HEK293T (cell line): ENCODE measurements around the gene CDCP1.

Experiments
- CTCF ChIA-PET: fragments of 350-600 bp; formaldehyde crosslinking; extraction: SDS; loops from one replicate; lab custom pipeline; 2021; ENCODE audit warnings: antibody characterized with exemption, inconsistent platforms; lab: Yijun Ruan, JAX
- POLR2A ChIA-PET: fragments of 350-600 bp; formaldehyde crosslinking; extraction: SDS; loops from one replicate; lab custom pipeline; 2020; ENCODE audit warnings: antibody characterized with exemption, inconsistent platforms; lab: Yijun Ruan, JAX
- DNase-seq: peaks from one replicate; pipeline ENCODE4 v3.0.0; 2012; ENCODE audit warnings: mixed read lengths; ENCODE audit errors: extremely low spot score
- ARNT ChIP-seq: fragments of 450-650 bp; IDR thresholded peaks from 2 replicates; pipeline ENCODE4 v1.6.1; 2017; ENCODE audit warnings: mild to moderate bottlenecking
- BHLHE40 ChIP-seq: fragments of 450-650 bp; IDR thresholded peaks from 2 replicates; pipeline ENCODE4 v1.6.1; 2016; ENCODE audit warnings: mild to moderate bottlenecking, moderate library complexity, borderline replicate concordance
- CTBP1 ChIP-seq: fragments of 450-650 bp; IDR thresholded peaks from 2 replicates; pipeline ENCODE4 v1.6.1; 2016; ENCODE audit warnings: borderline replicate concordance
- ELF4 ChIP-seq: fragments of 450-650 bp; IDR thresholded peaks from 2 replicates; pipeline ENCODE4 v1.6.1; 2017; ENCODE audit warnings: antibody characterized with exemption
- FOXA1 ChIP-seq: fragments of 450-650 bp; IDR thresholded peaks from 2 replicates; pipeline ENCODE4 v1.6.1; 2016; ENCODE audit warnings: mild to moderate bottlenecking
- FOXK2 ChIP-seq: fragments of 450-650 bp; IDR thresholded peaks from 2 replicates; pipeline ENCODE4 v1.6.1; 2016; ENCODE audit warnings: mild to moderate bottlenecking
- FOXM1 ChIP-seq: fragments of 450-650 bp; IDR thresholded peaks from 2 replicates; pipeline ENCODE4 v1.6.1; 2017; ENCODE audit warnings: mild to moderate bottlenecking, borderline replicate concordance
- HDGF ChIP-seq: fragments of 450-650 bp; IDR thresholded peaks from 2 replicates; pipeline ENCODE4 v1.6.1; 2017; ENCODE audit warnings: antibody characterized with exemption, borderline replicate concordance
- L3MBTL2 ChIP-seq: fragments of 450-650 bp; conservative IDR thresholded peaks from 2 replicates; pipeline ENCODE4 v1.6.1; 2016; ENCODE audit warnings: mild to moderate bottlenecking
- LEF1 ChIP-seq: fragments of 450-650 bp; IDR thresholded peaks from 2 replicates; pipeline ENCODE4 v1.6.1; 2017; ENCODE audit warnings: mild to moderate bottlenecking, borderline replicate concordance
- NFRKB ChIP-seq: fragments of 450-650 bp; IDR thresholded peaks from 2 replicates; pipeline ENCODE4 v1.6.1; 2016; ENCODE audit warnings: mild to moderate bottlenecking, moderate library complexity
- SP1 ChIP-seq: fragments of 450-650 bp; IDR thresholded peaks from 2 replicates; pipeline ENCODE4 v1.6.1; 2017
- SUZ12 ChIP-seq: fragments of 450-650 bp; IDR thresholded peaks from 2 replicates; pipeline ENCODE4 v1.6.1; 2016; ENCODE audit warnings: mild to moderate bottlenecking
- TARDBP ChIP-seq: fragments of 450-650 bp; IDR thresholded peaks from 2 replicates; pipeline ENCODE4 v1.6.1; 2016
- ZNF384 ChIP-seq: fragments of 450-650 bp; IDR thresholded peaks from 2 replicates; pipeline ENCODE4 v1.6.1; 2016
- TF ChIP-seq, protein P1 (sequence below): fragments of 450-650 bp; IDR thresholded peaks from 2 replicates; pipeline ENCODE4 v1.6.1; 2016

Gene CDCP1

DNA sequence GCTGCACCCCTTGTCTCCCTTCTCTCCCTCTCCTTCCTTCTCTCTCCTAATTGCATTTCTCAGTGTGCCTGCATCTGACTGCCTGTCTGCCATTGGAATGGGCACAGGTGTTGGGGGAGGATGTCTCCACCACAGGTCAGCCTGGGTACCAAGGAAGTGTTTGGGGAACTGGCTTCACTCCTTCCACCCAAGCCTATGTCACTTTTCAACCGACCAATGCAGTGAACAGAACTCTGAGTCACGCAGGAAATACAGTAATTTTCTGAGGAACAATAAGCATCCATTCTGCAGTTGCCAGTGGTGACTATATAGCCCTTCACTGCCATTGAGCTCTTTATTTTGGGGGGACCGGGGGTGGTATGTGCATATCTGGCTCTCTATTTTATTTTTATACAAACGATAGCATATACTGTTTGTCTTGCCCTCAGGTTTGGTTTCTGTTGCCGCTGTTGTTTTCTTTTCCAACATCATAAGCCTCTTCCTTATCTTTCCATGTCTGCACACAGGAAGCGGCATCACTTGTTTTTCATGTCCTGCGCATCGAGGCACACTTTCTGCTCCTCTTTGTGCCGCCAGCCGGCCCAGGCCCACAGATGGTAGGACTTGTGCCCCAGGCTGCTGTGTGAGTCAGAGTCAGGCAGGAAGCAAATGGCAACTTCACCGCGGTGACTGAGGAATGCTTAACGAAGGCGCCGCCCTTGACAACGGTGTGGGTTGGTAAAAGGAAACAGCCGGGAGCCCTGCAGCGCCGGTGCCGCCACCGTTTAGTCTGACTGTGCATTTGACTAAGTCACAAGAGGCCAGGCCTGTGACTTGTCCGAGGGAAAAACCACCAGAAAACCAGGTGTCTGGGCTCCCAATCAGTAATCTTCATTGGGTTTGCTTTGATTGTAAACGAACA lies 21.1 kb upstream of the CDCP1 start:
- CTCF ChIA-PET, result no interaction called here
- TF ChIP-seq BHLHE40 (no peak), ARNT (no peak), HDGF (no peak), ELF4 (no peak), SUZ12 (no peak), TARDBP (no peak), FOXK2 (no peak), L3MBTL2 (no peak), LEF1 (no peak)
- TF ChIP-seq, protein P1, sequence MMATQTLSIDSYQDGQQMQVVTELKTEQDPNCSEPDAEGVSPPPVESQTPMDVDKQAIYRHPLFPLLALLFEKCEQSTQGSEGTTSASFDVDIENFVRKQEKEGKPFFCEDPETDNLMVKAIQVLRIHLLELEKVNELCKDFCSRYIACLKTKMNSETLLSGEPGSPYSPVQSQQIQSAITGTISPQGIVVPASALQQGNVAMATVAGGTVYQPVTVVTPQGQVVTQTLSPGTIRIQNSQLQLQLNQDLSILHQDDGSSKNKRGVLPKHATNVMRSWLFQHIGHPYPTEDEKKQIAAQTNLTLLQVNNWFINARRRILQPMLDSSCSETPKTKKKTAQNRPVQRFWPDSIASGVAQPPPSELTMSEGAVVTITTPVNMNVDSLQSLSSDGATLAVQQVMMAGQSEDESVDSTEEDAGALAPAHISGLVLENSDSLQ, result no peak
- POLR2A ChIA-PET, result no interaction called here
- DNase-seq, result peak; percentile 71

DNA sequence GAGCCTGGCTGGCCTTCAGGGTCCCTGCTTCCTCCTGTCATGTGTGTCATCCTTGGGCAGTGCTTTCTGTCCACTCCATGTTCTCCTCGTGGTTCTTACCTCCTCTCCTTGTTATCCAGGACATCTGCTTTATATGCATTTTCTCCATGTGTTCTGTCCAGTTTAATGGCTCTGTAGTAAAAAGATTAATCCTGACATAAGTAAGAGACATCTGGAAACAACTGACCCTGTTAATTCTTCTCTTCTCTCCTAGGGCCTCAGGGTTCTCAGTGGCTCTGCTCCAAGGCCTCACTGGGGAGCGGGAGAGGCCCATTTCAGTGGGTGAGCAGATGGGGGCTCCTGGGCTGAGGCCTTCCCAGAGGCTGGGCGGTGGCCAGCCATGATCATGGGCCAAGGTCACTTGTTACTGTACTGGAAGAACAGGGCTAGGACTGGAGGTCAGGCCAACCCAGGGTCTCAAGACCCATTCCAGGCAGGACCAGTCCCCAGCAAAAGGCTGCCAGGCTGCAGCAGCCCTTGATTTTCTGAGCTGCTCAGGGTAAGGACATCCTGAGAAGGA lies 20.2 kb upstream of the CDCP1 start:
- no peak for TF ChIP-seq SUZ12
- no peak for TF ChIP-seq CTBP1
- no peak for TF ChIP-seq SP1
- TF ChIP-seq FOXM1, result no peak
- no peak for TF ChIP-seq ZNF384
- no peak for DNase-seq
- ChIA-PET POLR2A (no interaction called here), CTCF (no interaction called here)

DNA sequence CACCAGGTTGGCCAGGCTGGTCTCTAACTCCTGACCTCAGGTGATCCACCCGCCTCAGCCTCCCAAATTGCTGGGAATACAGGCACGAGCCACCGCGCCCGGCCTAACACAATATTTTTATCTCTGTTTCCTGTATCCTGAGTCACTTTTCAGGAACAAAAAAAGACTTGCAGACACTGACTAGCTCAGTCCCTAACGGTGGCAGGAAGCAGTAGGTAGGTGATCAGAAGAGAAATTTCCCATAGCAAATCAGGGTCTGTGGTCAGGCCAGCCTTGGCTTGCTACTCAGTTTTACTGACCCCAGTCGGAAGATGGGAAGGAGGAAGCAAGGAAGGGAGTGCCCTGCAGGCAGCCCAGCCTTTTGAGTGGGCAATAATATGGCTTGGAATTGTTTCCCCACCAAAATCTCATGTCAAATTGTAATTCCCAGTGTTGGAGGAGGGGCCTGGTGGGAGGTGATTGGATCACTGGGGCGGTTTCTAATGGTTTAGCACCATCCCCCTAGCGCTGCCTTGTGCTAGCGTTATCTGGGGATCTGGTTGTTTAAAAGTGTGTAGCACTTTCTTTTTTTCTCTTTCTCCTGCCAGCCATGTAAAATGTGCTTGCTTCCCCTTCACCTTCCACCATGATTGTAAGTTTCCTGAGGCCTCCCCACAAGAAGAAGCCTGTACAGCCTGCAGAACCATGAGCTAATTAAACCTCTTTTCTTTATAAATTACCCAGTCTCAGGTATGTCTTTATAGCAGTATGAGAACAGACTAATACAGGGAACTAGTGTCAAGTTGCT lies 19.5 kb upstream of the CDCP1 start:
- ChIA-PET POLR2A (no interaction called here), CTCF (no interaction called here)
- no peak for TF ChIP-seq SP1
- TF ChIP-seq FOXM1, result no peak
- TF ChIP-seq NFRKB, result no peak
- TF ChIP-seq BHLHE40, result no peak
- TF ChIP-seq LEF1, result no peak
- TF ChIP-seq L3MBTL2, result no peak
- TF ChIP-seq ARNT, result no peak
- no peak for TF ChIP-seq FOXK2

DNA sequence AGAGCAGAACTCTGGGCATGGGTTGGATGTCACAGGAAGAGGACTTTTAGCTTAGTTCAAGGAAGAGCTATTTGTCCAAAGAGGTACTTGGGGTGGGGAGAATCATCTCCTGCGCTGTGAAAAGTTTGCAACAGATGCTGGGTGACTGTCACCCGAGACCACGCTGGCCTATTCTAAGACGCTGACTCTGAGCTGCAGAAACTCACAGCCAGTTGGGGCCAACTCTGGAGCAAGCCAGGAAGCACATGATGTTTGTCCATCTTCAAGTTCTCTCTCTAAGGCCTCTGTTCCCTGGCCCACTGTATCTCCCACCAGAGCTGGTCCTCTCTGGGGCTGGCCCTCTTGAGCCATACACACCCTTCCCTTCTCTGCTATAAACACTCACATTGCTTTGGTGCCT lies 17.9 kb upstream of the CDCP1 start:
- CTCF ChIA-PET, result no interaction called here
- no peak for DNase-seq
- no peak for TF ChIP-seq LEF1
- TF ChIP-seq HDGF, result no peak
- TF ChIP-seq SP1, result no peak
- TF ChIP-seq FOXM1, result no peak
- no peak for TF ChIP-seq ZNF384
- TF ChIP-seq FOXK2, result no peak
- TF ChIP-seq ELF4, result no peak
- TF ChIP-seq L3MBTL2, result no peak
- no peak for TF ChIP-seq ARNT
- TF ChIP-seq, protein P1, result no peak
- TF ChIP-seq NFRKB, result no peak
- no peak for TF ChIP-seq CTBP1
- no peak for TF ChIP-seq SUZ12
- POLR2A ChIA-PET, result no interaction called here

More for the DNA sequence above, 19.5 kb upstream of the CDCP1 start:
- no peak for DNase-seq

DNA sequence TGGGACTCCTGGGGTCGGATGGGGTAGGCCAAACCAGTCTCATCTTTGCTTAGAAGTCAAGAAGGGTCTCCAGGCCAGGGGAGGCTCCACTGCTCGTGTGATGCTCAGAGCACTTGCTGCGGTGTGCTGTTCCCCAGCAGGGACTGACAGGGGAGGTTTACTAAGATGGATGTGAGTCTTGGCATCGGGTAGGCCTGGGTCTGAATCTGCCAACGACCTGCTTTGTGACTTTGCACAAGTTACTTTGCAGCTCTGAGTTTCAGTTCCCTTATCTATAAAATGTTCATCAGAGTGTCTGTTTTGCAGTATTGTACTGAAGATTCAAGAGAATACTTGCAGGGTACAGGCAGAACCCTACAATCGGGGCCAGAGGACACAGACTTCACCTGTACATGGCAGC lies 17.3 kb upstream of the CDCP1 start:
- no peak for DNase-seq
- no peak for TF ChIP-seq FOXK2
- TF ChIP-seq TARDBP, result no peak
- no peak for TF ChIP-seq HDGF
- no peak for TF ChIP-seq LEF1
- no peak for TF ChIP-seq ZNF384
- no peak for TF ChIP-seq BHLHE40
- TF ChIP-seq SP1, result no peak
- no peak for TF ChIP-seq NFRKB
- no peak for TF ChIP-seq ARNT
- TF ChIP-seq ELF4, result no peak
- TF ChIP-seq, protein P1, result no peak
- TF ChIP-seq SUZ12, result no peak
- TF ChIP-seq L3MBTL2, result no peak
- TF ChIP-seq FOXA1, result no peak
- TF ChIP-seq CTBP1, result no peak
- no peak for TF ChIP-seq FOXM1
- CTCF ChIA-PET, result no interaction called here

More for the DNA sequence above, 17.3 kb upstream of the CDCP1 start:
- POLR2A ChIA-PET, result no interaction called here
